H1 (cell line): Measurements from ENCODE around the gene MAFF. TPM values are rescaled to one million over a fixed set of nuclear protein-coding genes. Genes with fewer than 3 reads are reported as not detected.

Experiments
- CTCF ChIA-PET: fragments of 300-600 bp; sonication (Branson Sonifier 250); formaldehyde crosslinking; loops from one replicate; lab custom pipeline; 2021; ENCODE audit not compliant: partially characterized antibody; lab: Charles Lee
- POLR2A ChIA-PET: fragments of 300-600 bp; sonication (Branson Sonifier 250); formaldehyde crosslinking; loops from one replicate; lab custom pipeline; 2021; ENCODE audit warnings: inconsistent platforms; ENCODE audit not compliant: partially characterized antibody; lab: Charles Lee
- DNase-seq, 2 experiments: peaks; one replicate each; pipeline versions ENCODE4 v3.0.0 to v3.0.0-alpha.2; 2010 to 2022; ENCODE audit warnings: low spot score in 2 of 2, low read depth in 1 of 2, mixed read lengths in 1 of 2
- FAIRE-seq: peaks from 2 replicates; lab custom pipeline; 2011; peaks lifted over from hg19 to GRCh38; lab: Jason Lieb, UNC
- H2AFZ ChIP-seq: 2 replicates; pipeline ENCODE4 v1.8.1; 2012; ENCODE audit warnings: low read length, inconsistent platforms
- H2AK5ac ChIP-seq: 2 replicates; pipeline ENCODE4 v1.6.1; 2013; ENCODE audit warnings: low read depth, low read length
- H2BK120ac ChIP-seq: replicated peaks from 2 replicates; pipeline ENCODE3; 2013; ENCODE audit warnings: low read depth, low read length, inconsistent platforms
- H2BK12ac ChIP-seq: 2 replicates; pipeline ENCODE4 v1.6.1; 2013; ENCODE audit warnings: low read depth, low read length
- H2BK15ac ChIP-seq: 2 replicates; pipeline ENCODE4 v1.6.1; 2013; ENCODE audit warnings: low read length
- H2BK20ac ChIP-seq: 2 replicates; pipeline ENCODE4 v1.6.1; 2013; ENCODE audit warnings: low read length
- H2BK5ac ChIP-seq: 2 replicates; pipeline ENCODE4 v1.6.1; 2013; ENCODE audit warnings: low read depth, low read length
- H3K14ac ChIP-seq: 2 replicates; pipeline ENCODE4 v1.6.1; 2013; ENCODE audit warnings: inconsistent platforms; ENCODE audit not compliant: insufficient read length
- H3K18ac ChIP-seq: 2 replicates; pipeline ENCODE4 v1.6.1; 2013; ENCODE audit warnings: low read length; ENCODE audit errors: extremely low read depth
- H3K23ac ChIP-seq: 2 replicates; pipeline ENCODE4 v1.6.1; 2013; ENCODE audit warnings: inconsistent platforms; ENCODE audit not compliant: insufficient read length
- H3K23me2 ChIP-seq: 2 replicates; pipeline ENCODE4 v1.6.1; 2013; ENCODE audit warnings: low read depth, low read length
- H3K27ac ChIP-seq: 2 replicates; pipeline ENCODE4 v1.6.1; 2011; ENCODE audit warnings: low read depth, low read length, inconsistent platforms
- H3K27me3 ChIP-seq, 4 experiments: replicated peaks in 1 of 4; 1 replicate in 1 of 4; 2 replicates in 3 of 4; pipeline versions ENCODE4 v1.6.1 to v1.8.1; 2011 to 2013; ENCODE audit warnings: low read length in 3 of 4, mild to moderate bottlenecking in 3 of 4, inconsistent platforms in 2 of 4, mixed read lengths in 2 of 4, moderate library complexity in 1 of 4; ENCODE audit not compliant: control insufficient read depth in 3 of 4, insufficient read depth in 3 of 4; ENCODE audit errors: extremely low read depth in 1 of 4
- H3K36me3 ChIP-seq, 4 experiments: 2 replicates each; pipeline versions ENCODE4 v1.6.1 to v1.8.1; 2011 to 2013; ENCODE audit warnings: mild to moderate bottlenecking in 4 of 4, low read length in 3 of 4, moderate library complexity in 2 of 4, control low read depth in 1 of 4, inconsistent platforms in 1 of 4; ENCODE audit not compliant: insufficient read depth in 4 of 4, control insufficient read depth in 2 of 4
- H3K4ac ChIP-seq: replicated peaks from 2 replicates; pipeline ENCODE3; 2013; ENCODE audit warnings: low read length, low read depth, mixed read lengths, inconsistent platforms; ENCODE audit not compliant: insufficient read length
- H3K4me1 ChIP-seq, 4 experiments: replicated peaks in 1 of 4; 1 replicate in 1 of 4; 2 replicates in 3 of 4; pipeline versions ENCODE4 v1.6.1 to v1.8.1; 2011 to 2013; ENCODE audit warnings: low read length in 3 of 4, inconsistent platforms in 2 of 4, mixed read lengths in 1 of 4; ENCODE audit not compliant: insufficient read depth in 4 of 4, control insufficient read depth in 3 of 4
- H3K4me2 ChIP-seq, 2 experiments: 2 replicates each; pipeline versions ENCODE4 v1.6.1 to v1.8.1; 2011 to 2013; ENCODE audit warnings: low read depth in 2 of 2, low read length in 2 of 2, control low read depth in 1 of 2, inconsistent platforms in 1 of 2, mild to moderate bottlenecking in 1 of 2; ENCODE audit not compliant: insufficient read depth in 1 of 2
- H3K4me3 ChIP-seq, 4 experiments: fragments of 200-600, 300-600 bp in 1 of 4; sonication (generic), shearing (Covaris generic), sonication (Bioruptor Twin) in 1 of 4; 2 replicates each; pipeline versions ENCODE4 v1.5.1 to v1.8.1; 2011 to 2016; ENCODE audit warnings: low read length in 4 of 4, low read depth in 3 of 4, control low read depth in 2 of 4, inconsistent platforms in 2 of 4, mild to moderate bottlenecking in 2 of 4, mixed read lengths in 1 of 4, moderate library complexity in 1 of 4; ENCODE audit not compliant: insufficient read depth in 2 of 4; ENCODE audit errors: extremely low read depth in 1 of 4
- H3K56ac ChIP-seq: replicated peaks from 2 replicates; pipeline ENCODE3; 2013; ENCODE audit warnings: low read depth, mild to moderate bottlenecking, mixed read lengths, low read length, inconsistent platforms; ENCODE audit not compliant: insufficient read length
- H3K79me1 ChIP-seq: 2 replicates; pipeline ENCODE4 v1.6.1; 2013; ENCODE audit warnings: low read depth, low read length, control low read depth
- H3K79me2 ChIP-seq, 2 experiments: 2 replicates each; pipeline versions ENCODE4 v1.6.1 to v1.8.1; 2012 to 2013; ENCODE audit warnings: low read length in 2 of 2, mild to moderate bottlenecking in 2 of 2, inconsistent platforms in 1 of 2; ENCODE audit not compliant: insufficient read depth in 2 of 2, control insufficient read depth in 1 of 2
- H3K9ac ChIP-seq, 4 experiments: replicated peaks in 1 of 4; 1 replicate in 1 of 4; 2 replicates in 3 of 4; pipeline versions ENCODE4 v1.6.1 to v1.8.1; 2011 to 2013; ENCODE audit warnings: low read depth in 3 of 4, low read length in 3 of 4, control low read depth in 2 of 4, mild to moderate bottlenecking in 2 of 4, moderate library complexity in 2 of 4, inconsistent platforms in 1 of 4; ENCODE audit errors: extremely low read depth in 1 of 4
- H3K9me3 ChIP-seq, 2 experiments: 2 replicates each; pipeline versions ENCODE4 v1.6.1 to v1.8.1; 2012 to 2013; ENCODE audit warnings: mild to moderate bottlenecking in 2 of 2, moderate library complexity in 2 of 2, control low read depth in 1 of 2, inconsistent platforms in 1 of 2, low read depth in 1 of 2, low read length in 1 of 2, mixed read lengths in 1 of 2; ENCODE audit not compliant: insufficient read depth in 2 of 2
- H4K20me1 ChIP-seq, 2 experiments: replicated peaks in 1 of 2; 2 replicates each; pipeline versions ENCODE3 to v1.8.1; 2011 to 2013; ENCODE audit warnings: inconsistent platforms in 2 of 2, low read length in 2 of 2, mild to moderate bottlenecking in 1 of 2; ENCODE audit not compliant: insufficient read depth in 2 of 2, control insufficient read depth in 1 of 2
- H4K5ac ChIP-seq: 2 replicates; pipeline ENCODE4 v1.6.1; 2013; ENCODE audit warnings: low read length, low read depth, mixed read lengths, inconsistent platforms; ENCODE audit not compliant: insufficient read length
- H4K8ac ChIP-seq: 2 replicates; pipeline ENCODE4 v1.8.0; 2013; ENCODE audit warnings: mild to moderate bottlenecking, moderate library complexity, low read length, inconsistent platforms; ENCODE audit not compliant: insufficient read depth; ENCODE audit errors: extremely low read depth
- H4K91ac ChIP-seq: replicated peaks from 2 replicates; pipeline ENCODE3; 2013; ENCODE audit warnings: low read length, mixed read lengths, inconsistent platforms; ENCODE audit not compliant: insufficient read length
- CEBPB ChIP-seq: IDR thresholded peaks from 2 replicates; pipeline ENCODE4 v1.6.1; 2012; ENCODE audit warnings: low read depth, low read length
- CHD1 ChIP-seq: IDR thresholded peaks from 2 replicates; pipeline ENCODE4 v1.6.1; 2012; ENCODE audit warnings: low read depth, low read length, improper control_type of control experiment
- CTBP2 ChIP-seq: IDR thresholded peaks from 2 replicates; pipeline ENCODE4 v1.7.0; 2011; ENCODE audit warnings: borderline replicate concordance, mild to moderate bottlenecking, moderate library complexity, mixed read lengths, low read length; ENCODE audit not compliant: insufficient read depth, insufficient read length
- EP300 ChIP-seq, 2 experiments: IDR thresholded peaks; 1 replicate in 1 of 2; 2 replicates in 1 of 2; pipeline ENCODE4 v1.6.1; 2011 to 2012; ENCODE audit warnings: low read depth in 2 of 2, low read length in 2 of 2, mild to moderate bottlenecking in 2 of 2, borderline replicate concordance in 1 of 2, inconsistent platforms in 1 of 2, moderate library complexity in 1 of 2
- FOSL1 ChIP-seq: IDR thresholded peaks from 2 replicates; pipeline ENCODE4 v1.6.1; 2011; ENCODE audit warnings: mild to moderate bottlenecking, low read depth, low read length, moderate library complexity; ENCODE audit not compliant: insufficient read depth
- HDAC6 ChIP-seq: IDR thresholded peaks from one replicate; pipeline ENCODE4 v1.7.1; 2012; ENCODE audit warnings: low read depth, mild to moderate bottlenecking, inconsistent platforms, low read length, moderate library complexity
- JUND ChIP-seq: IDR thresholded peaks from 2 replicates; pipeline ENCODE4 v1.6.1; 2011; ENCODE audit warnings: mild to moderate bottlenecking, improper control_type of control experiment, low read length
- MAFK ChIP-seq: IDR thresholded peaks from 2 replicates; pipeline ENCODE4 v1.6.1; 2012; ENCODE audit warnings: low read depth, mild to moderate bottlenecking, improper control_type of control experiment, low read length
- PHF8 ChIP-seq: fragments of 200-600 bp; sonication (generic); conservative IDR thresholded peaks from 2 replicates; pipeline ENCODE4 v1.7.1; 2012; ENCODE audit warnings: low read depth, mild to moderate bottlenecking, inconsistent platforms, low read length, moderate library complexity
- RFX5 ChIP-seq: IDR thresholded peaks from 2 replicates; pipeline ENCODE4 v1.6.1; 2011; ENCODE audit warnings: low read depth, low read length, improper control_type of control experiment, borderline replicate concordance
- RXRA ChIP-seq: IDR thresholded peaks from 2 replicates; pipeline ENCODE4 v1.6.1; 2011; ENCODE audit warnings: low read depth, mild to moderate bottlenecking, low read length, moderate library complexity; ENCODE audit not compliant: insufficient read depth
- SIX5 ChIP-seq: IDR thresholded peaks from 2 replicates; pipeline ENCODE4 v1.6.1; 2011; ENCODE audit warnings: mild to moderate bottlenecking, low read depth, low read length
- WGBS, 2 experiments: shearing (Covaris generic) in 1 of 2; methylation state at CpG; one replicate each; pipeline versions ENCODE4 v1.1.6 to v1.1.7; 2013 to 2015; ENCODE audit warnings: low lambda C conversion rate in 2 of 2, mixed read lengths in 2 of 2, inconsistent platforms in 1 of 2, low coverage in 1 of 2, missing lambda C conversion rate in 1 of 2; ENCODE audit not compliant: insufficient replicate concordance in 2 of 2, insufficient coverage in 1 of 2, insufficient read length in 1 of 2; ENCODE audit errors: extremely low coverage in 1 of 2, missing lambda C conversion rate in 1 of 2; 5-methylcytosine and 5-hydroxymethylcytosine counted together
- polyA plus RNA-seq, 7 experiments: library from polyadenylated mRNA; depleted of rRNA in 3 of 7; stranded (reverse) in 5 of 7; unstranded in 2 of 7; fragments of >200 nt in 5 of 7; fragments of 200-250 nt in 2 of 7; gene quantifications; 1 replicate in 5 of 7; 2 replicates in 1 of 7; 4 replicates in 1 of 7; pipeline versions ENCODE4 v1.2.1 to v1.2.3, GENCODE V29; 2011 to 2013; ENCODE audit warnings: missing spikeins in 2 of 7, mixed read lengths in 2 of 7
- total RNA-seq: library from RNA; stranded (reverse); fragmentation: NEBNext Ultra II Directional; extraction: Animal tissue kit (Norgen Biotek cat#: 25700); gene quantifications from 2 replicates; pipeline ENCODE4 v1.2.1, GENCODE V29; 2021

MAFF gene
- total and polyA plus RNA-seq, 2 of the 8 experiments (the other 6 are each of a cell fraction or from before 2014, with no cell fraction given): 1.5 to 6.3 TPM

GRCh38 chr22:38246046-38246658 is 44.4 kb downstream of the MAFF start:
- ChIA-PET POLR2A (interaction anchor here (1.5 kb wide), 1 partner anchor 18 kb away, joined by 5 read pairs; no protein-coding TSS in a partner anchor), CTCF (interaction anchor here (0.6 kb wide), 2 partner anchors 176 to 278 kb away, joined by 3 to 4 read pairs; no protein-coding TSS in a partner anchor)
- no peak overlapping the region for H2AFZ ChIP-seq
- no peak overlapping the region for H4K91ac ChIP-seq
- no peak overlapping the region for H3K9ac ChIP-seq
- H3K56ac ChIP-seq: peak overlapping the region; percentile 2
- H3K4ac ChIP-seq: no peak overlapping the region
- H3K27ac ChIP-seq: no peak overlapping the region
- H3K23me2 ChIP-seq: no peaks in the 10 kb centered on the region
- FAIRE-seq: no peak
- no peak overlapping the region for H3K23ac ChIP-seq
- no peak overlapping the region for H3K4me3 ChIP-seq
- no peak overlapping the region for H2BK15ac ChIP-seq
- H3K27me3 ChIP-seq: no peaks in the 10 kb centered on the region
- H4K20me1 ChIP-seq: peaks cover 4 to 12% of the 10 kb centered on the region in 2 experiments
- H3K18ac ChIP-seq: no peak overlapping the region
- TF ChIP-seq RXRA: no peak
- TF ChIP-seq SIX5: no peak
- TF ChIP-seq PHF8: no peak
- no peak for TF ChIP-seq MAFK
- TF ChIP-seq FOSL1: no peak
- TF ChIP-seq HDAC6: no peak
- TF ChIP-seq CTBP2: no peak
- no peak for TF ChIP-seq EP300 (IDR thresholded peaks at IDR 0.05; ENCODE audit: borderline replicate concordance in 1 of 2, low read depth in 2 of 2, low read length in 2 of 2)
- TF ChIP-seq RFX5: no peak
- no peak for TF ChIP-seq CHD1
- no peak for TF ChIP-seq JUND
- TF ChIP-seq CEBPB: no peak
- peaks cover 0 to 23% of the 10 kb centered on the region in 2 experiments; a peak in 2 of 4 replicates for H3K79me2 ChIP-seq
- H3K4me2 ChIP-seq: no peak overlapping the region
- no peak for DNase-seq
- no peak overlapping the region for H4K8ac ChIP-seq
- no peak overlapping the region for H2BK120ac ChIP-seq
- no peaks in the 10 kb centered on the region for H3K9me3 ChIP-seq
- H2BK20ac ChIP-seq: no peak overlapping the region
- H3K4me1 ChIP-seq: peaks cover 0 to 5% (median 0%) of the 10 kb centered on the region in 4 experiments; a peak in 3 of 7 replicates
- no peak overlapping the region for H4K5ac ChIP-seq
- no peak overlapping the region for H2BK5ac ChIP-seq
- H2AK5ac ChIP-seq: no peak overlapping the region
- peaks cover 7 to 15% (median 13%) of the 10 kb centered on the region in 4 experiments for H3K36me3 ChIP-seq
- no peak overlapping the region for H2BK12ac ChIP-seq
- H3K14ac ChIP-seq: no peak overlapping the region
- peaks cover 9% of the 10 kb centered on the region for H3K79me1 ChIP-seq
- 91% methylated on average over 19 of the region's 19 CpGs; no CpG with 5 or more reads in 1 of the 2 experiments for WGBS, 2 experiments
